RPMI8226 (cell line): ENCODE data around the gene ASB3.
"Not testable (repeated sequence)": the region's sequence is repeated elsewhere in the genome, so short reads cannot be mapped to it uniquely, and the experiment has no call there.

ENCODE experiments used
- DNase-seq: peaks from one replicate; pipeline ENCODE4 v3.0.0-alpha.2; 2015

The ASB3 gene, protein sequence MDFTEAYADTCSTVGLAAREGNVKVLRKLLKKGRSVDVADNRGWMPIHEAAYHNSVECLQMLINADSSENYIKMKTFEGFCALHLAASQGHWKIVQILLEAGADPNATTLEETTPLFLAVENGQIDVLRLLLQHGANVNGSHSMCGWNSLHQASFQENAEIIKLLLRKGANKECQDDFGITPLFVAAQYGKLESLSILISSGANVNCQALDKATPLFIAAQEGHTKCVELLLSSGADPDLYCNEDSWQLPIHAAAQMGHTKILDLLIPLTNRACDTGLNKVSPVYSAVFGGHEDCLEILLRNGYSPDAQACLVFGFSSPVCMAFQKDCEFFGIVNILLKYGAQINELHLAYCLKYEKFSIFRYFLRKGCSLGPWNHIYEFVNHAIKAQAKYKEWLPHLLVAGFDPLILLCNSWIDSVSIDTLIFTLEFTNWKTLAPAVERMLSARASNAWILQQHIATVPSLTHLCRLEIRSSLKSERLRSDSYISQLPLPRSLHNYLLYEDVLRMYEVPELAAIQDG

GRCh38 chr2:53786705-53787613 is at the start of gene ASB3, which contains the start of gene ERLEC1:
TSS of gene ASB3 (minus strand) at chr2:53786953. CDS start at chr2:53765572, 21,381 bp downstream.
TSS of gene ERLEC1 (plus strand) at chr2:53787044. CDS start at chr2:53787211, 167 bp downstream.
- DNase-seq: peak; percentile 88

DNA sequence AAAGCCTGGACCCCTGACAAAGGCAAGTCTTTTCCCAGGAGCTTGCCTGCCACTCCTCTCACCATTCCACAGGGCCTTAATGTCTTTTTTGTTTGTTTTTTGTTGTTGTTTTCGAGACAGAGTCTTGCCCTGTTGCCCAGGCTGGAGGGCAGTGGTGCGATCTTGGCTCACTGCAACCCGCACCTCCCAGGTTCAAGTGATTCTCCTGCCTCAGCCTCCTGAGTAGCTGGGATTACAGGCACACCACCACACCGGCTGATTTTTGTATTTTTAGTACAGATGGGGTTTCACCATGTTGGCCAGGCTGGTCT is 43.2 kb upstream of the ASB3 start:
- DNase-seq: not testable (repeated sequence)

DNA sequence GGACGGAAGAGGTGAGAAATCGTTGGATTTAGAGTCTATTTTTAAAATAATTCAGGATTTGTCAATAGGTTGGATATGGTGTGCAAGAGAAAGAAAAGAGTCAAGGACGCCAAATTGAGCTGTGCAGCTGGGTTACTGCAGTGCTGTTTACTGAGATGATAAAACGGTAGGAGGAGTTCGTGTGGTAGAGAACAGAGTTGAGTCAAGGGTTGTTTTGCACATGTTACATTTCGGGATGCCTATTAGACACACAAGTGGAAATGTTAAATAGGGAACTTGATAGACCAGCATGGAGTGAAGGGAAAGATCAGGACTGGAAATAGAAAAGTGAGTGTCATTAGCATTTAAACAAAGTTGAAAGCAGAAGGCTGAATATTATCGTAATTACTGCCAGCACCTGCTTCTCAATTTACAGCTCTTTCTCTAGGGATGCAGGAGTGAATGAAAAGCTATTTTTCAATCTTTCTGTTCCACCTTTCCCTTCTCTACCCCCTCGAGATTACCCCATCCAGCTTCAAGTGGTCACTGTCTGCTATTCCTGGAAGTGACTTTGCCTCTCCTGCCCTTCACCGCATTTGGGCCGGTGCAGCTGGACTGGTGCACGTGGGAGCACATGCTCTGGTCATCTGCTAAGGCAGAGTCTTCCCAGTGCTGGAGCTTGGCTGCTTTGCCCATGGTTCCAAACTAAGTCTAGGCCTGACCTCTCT is 42.7 kb upstream of the ASB3 start:
- DNase-seq: no peak

GRCh38 chr2:53828331-53828730 is 41.6 kb upstream of the ASB3 start:
- no peak for DNase-seq

DNA sequence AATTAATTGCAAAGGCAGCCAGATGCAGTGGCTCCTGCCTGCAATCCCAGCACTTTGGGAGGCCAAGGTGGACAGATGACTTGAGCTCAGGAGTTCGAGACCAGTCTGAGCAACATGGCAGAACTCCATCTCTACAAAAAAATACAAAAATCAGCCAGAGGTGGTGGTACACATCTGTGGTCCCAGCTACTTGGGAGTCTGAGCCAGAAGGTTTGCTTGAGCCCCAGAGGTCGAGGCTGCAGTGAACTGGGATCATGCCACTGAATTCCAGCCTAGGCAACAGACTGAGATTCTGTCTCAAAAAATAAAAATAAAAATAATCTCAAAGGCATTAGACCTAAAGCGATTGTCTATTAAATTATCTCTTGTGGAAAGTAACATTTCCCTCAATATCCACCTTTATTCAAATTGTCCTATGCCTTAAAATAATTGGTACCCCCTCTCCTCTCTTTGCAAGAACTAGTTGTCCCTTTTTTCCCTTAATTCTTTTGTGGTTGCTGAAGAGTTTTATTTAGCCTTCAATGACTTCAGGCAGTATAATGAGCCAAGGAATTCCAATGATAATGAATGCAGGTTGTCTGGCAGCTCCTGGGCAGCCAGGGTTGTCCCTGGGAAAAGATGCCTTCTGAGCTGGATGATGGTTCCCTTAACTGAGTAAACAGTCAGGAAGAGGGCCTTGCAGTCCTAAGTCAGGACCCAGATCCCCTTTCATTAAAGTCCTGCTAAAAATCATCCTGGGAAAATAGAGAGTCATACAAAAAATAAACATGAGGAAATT is 40.8 kb upstream of the ASB3 start:
- no peak for DNase-seq

DNA sequence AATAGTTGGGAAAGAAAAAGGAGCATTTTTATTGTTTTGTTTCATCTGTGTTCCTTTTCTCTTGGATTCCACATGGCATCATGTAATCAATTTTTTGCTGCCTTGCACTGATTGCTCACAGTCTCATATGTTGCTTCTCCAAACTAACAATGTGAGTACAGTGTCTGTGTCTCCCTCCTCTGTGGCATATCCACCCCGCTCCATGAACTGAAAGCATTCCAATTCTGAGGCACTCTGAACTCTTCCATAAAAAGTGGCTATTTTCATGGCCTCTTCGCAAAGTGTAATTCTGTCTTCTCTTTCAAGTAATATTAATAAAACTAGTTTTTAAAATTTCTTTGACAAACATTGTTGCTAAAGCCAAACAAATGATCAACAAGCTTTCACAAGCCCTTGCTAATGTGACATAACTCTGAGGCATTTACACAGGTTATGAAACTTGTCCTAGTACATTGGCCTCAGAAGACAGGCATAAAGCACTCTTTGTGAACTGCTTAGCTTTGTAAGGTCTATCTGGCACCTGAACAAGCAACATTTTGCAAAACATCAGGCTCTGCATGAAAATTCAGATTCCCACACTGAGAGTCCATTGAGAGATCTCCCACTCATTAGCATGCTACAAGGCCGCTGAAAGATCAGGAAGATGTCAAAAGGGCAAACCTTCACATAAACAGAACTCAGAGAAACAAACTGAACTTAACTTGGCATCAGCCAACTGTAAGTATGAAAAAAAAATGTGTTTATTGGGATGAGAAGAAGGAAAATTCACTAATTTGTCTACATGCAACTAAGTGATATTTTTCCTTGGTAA is 40.0 kb upstream of the ASB3 start:
- no peak for DNase-seq

- DNase-seq: no peak
Measured at GRCh38 chr2:53826030-53826410, 39.3 kb upstream of the ASB3 start.

DNA sequence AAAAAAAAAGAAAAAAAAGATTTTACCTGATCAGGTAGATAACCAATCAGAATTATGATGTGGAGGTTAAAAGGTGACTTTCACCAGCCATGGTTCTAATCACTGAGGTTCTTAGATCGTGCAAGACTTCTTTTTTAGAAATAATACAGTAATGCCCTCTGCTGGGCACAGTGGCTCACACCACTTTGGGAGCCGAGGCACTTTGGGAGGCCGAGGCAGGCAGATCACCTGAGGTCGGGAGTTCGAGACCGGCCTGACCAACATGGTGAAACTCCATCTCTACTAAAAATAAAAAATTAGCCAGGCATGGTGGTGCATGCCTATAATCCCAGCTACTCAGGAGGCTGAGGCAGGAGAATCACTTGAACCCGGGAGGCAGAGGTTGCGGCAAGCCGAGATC is 36.9 kb upstream of the ASB3 start:
- DNase-seq: not testable (repeated sequence)

GRCh38 chr2:53821810-53822209 is 35.1 kb upstream of the ASB3 start:
- no peak for DNase-seq

DNA sequence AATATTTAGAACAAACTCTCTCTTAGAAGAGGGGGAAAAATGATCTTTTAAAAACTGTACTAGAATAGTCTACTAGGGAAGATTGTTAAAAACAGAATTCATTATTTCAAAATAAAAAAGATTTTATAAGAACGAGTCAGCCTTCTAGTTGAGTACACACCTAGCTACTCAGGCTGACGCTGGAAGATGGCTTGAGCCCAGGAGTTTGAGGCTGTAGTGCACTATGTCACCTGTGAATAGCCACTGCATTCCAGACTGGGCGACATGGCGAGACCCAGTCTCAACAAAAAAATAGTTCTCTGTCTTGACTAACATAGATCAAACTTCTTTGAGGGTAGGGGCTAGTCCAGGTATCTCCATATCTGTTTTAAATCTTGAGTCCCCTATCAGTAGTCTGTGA is 34.0 kb upstream of the ASB3 start:
- DNase-seq: no peak

GRCh38 chr2:53820048-53820447 is 33.3 kb upstream of the ASB3 start:
- DNase-seq: no peak

DNA sequence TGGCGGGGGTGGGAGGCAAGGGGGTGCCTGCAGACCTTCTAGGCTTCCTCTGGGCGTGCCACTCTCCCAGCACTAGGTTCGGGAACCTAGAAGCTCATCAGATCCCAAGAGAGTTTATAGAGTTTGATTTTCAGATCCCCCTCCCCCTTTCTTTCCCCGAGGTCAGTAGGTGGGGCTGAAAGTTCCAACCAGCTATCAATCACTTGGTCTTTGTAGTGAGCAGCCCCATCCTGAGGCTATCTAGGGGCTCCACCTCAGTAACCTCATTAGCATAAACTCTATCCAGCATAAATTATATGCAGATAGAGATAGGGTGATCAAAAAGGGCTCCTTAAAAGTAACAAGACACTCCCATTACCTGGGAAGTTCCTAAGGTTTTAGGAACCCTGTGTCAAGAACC is 32.9 kb upstream of the ASB3 start:
- no peak for DNase-seq

DNA sequence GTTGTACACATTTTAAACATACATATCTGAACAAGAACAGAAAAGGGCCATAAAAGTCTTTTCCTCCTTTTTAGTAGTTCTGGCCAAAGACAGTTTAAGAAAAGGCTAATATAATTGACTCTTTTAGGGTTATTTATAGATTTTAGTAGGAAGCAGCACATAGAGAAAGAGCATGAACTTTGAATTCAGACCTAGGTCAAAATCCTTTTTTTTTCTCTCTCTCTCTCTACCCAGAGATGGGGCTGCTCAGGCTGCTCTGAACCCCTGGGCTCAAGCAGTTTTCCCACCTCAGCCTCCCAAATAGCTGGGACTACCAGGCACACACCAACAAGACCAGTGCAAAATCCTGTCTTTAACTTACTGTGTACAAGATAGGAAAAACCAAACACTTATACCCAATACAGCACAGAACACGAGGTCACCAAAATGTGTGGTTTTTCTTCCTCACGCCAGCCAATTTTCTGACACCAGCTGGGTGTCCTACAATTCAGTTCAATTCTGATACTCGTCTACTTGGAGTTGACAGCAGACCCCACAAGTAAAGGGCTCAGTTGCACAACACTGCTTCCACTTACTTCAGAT is 32.2 kb upstream of the ASB3 start:
- DNase-seq: no peak

DNA sequence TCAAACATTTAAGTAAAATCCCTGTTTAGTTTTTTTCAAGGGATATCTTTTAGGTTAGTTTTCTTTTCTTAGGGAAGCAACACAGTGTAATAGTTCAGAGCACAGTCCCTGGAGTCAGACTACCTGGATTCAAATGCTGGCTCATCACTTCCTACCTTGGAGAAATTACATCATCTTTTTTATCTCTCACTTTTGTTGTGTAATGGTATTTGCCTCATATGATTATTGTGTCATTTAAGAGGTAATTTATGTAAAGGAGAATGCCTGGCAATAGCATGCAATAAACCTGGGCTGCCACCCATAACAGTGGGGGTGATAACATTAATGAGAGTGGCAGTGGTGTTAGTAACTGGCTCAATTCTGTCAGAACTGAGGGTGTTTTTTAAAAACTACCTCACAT is 26.4 kb upstream of the ASB3 start:
- DNase-seq: no peak

GRCh38 chr2:53811601-53812000 is 24.8 kb upstream of the ASB3 start:
- no peak for DNase-seq

GRCh38 chr2:53802617-53803151 is 15.9 kb upstream of the ASB3 start:
- no peak for DNase-seq

- no peak for DNase-seq
Measured at GRCh38 chr2:53801547-53801946, 14.8 kb upstream of the ASB3 start.

DNA sequence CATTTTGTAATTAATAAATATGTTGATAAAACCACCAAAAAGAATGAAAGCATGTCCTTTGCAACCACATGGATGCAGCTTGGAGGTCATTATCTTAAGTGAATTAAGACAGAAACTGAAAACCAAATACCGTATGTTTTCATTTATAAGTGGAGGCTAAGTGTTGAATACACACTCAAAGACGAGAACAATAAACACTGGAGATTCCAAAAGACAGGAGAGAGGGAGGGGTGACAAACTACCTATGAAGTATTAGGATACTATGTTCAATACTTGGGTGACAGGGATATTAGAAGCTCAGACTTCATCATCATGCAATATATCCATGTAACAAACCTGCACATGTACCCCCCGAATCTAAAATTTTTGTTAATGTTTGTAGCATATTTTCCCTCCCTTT is 7.1 kb upstream of the ASB3 start:
- no peak for DNase-seq

DNA sequence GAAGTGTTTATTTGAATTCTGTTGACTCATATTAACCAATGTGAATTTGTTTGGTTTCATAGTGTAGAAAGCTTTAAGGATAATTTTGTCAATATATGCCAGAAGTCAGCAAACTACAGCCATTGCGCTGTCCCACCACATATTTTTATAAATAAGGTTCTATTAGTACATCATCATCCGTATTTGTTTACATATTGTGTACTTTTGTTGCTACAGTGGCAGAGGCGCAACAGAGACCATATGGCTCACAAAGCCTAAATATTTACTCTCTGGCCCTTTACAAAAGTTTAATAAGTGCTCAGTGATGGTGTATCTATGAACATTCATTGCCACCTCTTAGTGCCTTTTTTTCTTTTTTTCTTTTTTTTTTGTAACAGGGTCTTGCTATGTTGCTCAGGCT is 6.5 kb upstream of the ASB3 start:
- no peak for DNase-seq

GRCh38 chr2:53787614-53788289 is 999 bp upstream of the ASB3 start:
- DNase-seq: peak; percentile 10
